ENCODE results near the gene FREY1.

GRCh38 chr11:45926536-45927331 is 19.7 kb upstream of the FREY1 start:
- no peak for TF ChIP-seq POLR2AphosphoS5 (IDR thresholded peaks at IDR 0.05)
- no peak for TF ChIP-seq CTCF (IDR thresholded peaks at IDR 0.05)
